Daoy (cell line): ENCODE results near the gene FTO. TPM values are rescaled to one million over a fixed set of nuclear protein-coding genes. Genes with fewer than 3 reads are reported as not detected.
A peak's percentile ranks its signal among the peaks of the same experiment; 100 is the strongest.

Source experiments
- DNase-seq: peaks from one replicate; pipeline ENCODE4 v3.0.0-alpha.2; 2015; ENCODE audit warnings: low read depth
- total RNA-seq: library from RNA; depleted of rRNA; stranded (reverse); fragments of >200 nt; shearing (Covaris generic); gene quantifications from 2 replicates; pipeline ENCODE4 v1.2.3, GENCODE V29; 2014

Gene FTO
- total RNA-seq, 1 experiment from 2014 or later, result 38.8 TPM

DNA sequence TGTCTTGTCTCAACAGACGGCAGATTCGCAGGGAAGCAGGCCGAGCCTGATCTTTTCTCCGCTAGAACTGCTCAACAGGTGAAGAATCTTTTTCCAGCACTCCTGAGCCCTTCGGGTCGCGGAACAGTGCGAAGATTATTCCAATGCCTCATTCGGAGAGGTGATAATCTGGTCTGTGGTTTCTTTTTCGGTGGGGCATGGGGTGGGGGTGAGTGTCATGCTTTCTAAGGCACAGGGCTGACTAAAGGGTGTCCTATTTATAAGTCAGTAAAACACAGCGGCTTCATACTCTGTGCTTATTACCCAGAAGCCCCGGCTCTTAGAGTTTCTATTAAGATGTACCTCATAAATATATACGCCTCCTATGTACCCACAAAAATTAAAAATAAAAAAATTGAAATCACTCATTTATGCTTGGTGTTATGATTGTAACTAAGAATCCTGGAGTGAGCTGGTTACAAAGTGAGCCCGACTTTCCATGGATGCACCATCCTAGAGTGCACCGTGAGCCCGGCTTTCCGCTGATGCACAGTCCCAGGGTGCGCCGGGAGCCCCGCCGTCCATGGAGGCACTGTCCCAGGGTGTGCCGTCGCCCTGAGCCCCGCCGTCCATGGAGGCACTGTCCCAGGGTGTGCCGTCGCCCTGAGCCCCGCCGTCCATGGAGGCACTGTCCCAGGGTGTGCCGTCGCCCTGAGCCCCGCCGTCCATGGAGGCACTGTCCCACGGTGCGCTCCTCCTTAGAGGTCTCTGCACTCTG, 417.8 kb downstream of the FTO start:
- DNase-seq, result no peak

DNA sequence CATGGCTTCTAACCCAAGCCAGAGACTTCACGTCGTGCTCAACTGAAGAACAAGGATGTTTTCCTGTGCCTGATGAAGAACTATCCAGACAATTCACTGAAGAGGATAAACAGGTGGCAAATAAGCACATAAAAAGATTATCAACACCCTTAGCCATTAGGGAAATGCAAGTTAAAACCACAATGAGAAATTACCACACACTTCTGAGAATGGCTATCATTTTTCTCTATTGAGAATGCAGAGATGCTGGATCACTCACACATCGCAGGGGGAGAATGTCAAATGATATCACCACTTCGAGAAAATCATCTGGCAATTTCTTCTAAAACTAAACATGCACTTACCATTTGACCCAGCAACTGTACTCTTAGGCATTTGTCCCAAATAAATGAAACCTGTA, 419.8 kb downstream of the FTO start:
- no peak for DNase-seq

- no peak for DNase-seq
Measured at GRCh38 chr16:54125751-54126655, 422.0 kb downstream of the FTO start.

- DNase-seq, result no peak
Measured at GRCh38 chr16:54126907-54127306, 423.0 kb downstream of the FTO start.

- DNase-seq, result no peak
Measured at GRCh38 chr16:54128629-54129234, 424.8 kb downstream of the FTO start.

DNA sequence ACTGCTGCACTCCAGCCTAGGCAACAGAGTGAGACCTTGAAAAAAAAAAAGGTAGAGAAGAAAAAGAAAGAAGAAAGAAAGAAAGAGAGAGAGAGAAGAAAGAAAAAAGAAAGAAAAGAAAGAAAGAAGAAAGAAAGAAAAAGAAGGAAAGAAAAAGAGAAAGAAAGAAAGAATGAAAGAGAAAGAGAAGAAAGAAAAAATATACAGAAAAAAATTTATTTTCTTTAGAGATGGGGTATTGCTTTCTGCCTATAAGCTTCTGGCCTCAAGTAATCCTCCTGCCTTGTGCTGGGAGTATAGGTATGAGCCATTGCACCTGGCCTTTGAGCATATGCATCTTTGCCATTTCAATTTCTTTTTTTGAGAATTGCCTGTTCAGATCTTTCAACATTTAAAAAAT, 425.9 kb downstream of the FTO start:
- no peak for DNase-seq

DNA sequence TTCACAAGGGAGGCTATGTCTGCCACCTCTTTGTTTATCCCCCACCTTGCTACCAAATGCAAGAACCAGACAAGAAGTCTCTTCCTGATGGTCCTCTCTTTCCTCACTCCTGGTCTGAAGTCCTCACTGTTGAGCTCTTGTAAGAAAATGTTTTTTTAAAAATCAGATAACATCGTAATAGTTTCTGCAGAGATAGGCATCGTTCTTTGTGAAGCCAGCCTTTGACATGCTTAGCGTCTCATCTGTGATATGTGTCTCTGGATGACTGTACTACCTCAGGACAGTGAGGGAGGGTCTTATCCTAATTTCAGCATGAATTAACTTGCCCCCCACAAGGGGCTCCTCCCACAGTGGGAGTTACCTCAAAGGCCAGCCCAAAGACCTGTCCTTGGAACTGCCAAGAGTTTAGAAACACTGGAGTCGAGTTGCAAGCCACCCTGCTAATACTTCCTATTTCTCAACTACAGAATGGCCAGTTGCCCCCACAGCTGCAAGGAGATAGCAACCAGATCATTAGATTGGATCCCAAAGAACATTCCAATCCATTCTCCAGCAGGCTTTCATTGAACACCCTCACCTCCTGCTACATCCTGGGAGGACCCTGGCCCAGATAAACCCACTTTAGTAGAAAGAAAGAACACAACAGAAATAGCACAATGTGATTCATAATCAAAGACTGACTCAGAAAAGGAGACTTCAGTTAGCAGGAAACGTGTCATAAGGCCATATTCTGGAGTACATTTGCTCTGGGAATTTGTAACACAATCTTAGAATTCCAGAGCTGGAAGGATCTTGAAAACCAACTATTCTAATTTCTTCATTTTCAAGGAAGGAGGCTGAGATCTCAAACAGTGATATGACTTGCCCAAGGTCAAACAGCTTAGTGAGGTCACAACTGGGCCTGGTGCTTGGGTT, 431.7 kb downstream of the FTO start:
- no peak for DNase-seq

DNA sequence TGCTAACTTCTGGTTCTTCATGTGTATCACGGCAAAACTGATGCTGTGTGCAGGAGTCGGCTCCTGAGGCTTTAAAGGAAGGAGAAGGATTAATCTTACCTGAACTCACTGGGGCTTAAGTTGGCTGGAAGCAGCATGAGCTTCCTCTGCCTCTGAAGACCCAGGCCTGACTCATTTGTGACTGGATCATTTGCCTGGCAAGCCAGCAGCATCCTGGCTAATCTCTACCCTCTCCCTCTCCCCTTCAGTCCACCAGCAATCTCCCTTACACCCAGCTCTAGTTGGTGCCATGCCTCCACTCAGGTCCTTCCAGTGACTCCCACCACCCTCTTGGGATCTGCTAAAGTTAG, 432.3 kb downstream of the FTO start:
- peak; percentile 48 for DNase-seq

GRCh38 chr16:54140057-54140787, 436.3 kb downstream of the FTO start:
- no peak for DNase-seq

DNA sequence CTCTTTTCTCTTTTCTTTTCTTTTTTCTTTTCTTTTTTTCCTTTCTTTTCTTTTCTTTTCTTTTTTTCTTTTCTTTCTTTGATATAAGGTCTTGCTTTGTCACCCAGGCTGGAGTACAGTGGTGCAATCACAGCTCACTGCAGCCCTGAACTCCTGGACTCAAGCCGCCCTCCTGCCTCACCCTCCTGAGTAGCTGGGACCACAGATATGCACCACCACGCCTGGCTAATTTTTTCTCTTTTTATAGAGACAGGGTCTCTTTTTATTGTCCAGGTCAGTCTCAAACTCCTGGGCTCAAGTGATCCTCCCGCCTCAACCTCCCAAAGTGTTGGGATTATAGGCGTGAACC, 436.8 kb downstream of the FTO start:
- no peak for DNase-seq

GRCh38 chr16:54142787-54143186, 438.8 kb downstream of the FTO start:
- no peak for DNase-seq

DNA sequence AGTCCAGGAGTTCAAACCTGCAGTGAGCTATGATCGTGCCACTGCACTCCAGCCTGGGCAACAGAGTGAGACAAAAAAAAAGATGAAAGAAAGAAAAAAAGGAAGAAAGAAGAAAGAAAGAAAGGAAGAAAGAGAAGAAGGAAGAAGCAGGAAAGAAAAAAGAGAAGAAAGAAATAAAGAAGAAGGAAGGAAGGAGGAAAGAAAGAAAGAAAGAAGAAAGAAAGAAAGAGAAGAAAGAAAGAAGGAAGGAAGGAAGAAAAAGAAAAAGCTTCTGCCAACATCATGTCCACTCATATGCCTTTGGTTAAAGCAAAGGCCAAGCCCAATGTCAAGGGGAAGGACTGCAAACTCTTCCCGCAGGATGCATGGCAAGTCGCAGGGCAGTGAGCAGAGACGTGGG, 439.5 kb downstream of the FTO start:
- no peak for DNase-seq

DNA sequence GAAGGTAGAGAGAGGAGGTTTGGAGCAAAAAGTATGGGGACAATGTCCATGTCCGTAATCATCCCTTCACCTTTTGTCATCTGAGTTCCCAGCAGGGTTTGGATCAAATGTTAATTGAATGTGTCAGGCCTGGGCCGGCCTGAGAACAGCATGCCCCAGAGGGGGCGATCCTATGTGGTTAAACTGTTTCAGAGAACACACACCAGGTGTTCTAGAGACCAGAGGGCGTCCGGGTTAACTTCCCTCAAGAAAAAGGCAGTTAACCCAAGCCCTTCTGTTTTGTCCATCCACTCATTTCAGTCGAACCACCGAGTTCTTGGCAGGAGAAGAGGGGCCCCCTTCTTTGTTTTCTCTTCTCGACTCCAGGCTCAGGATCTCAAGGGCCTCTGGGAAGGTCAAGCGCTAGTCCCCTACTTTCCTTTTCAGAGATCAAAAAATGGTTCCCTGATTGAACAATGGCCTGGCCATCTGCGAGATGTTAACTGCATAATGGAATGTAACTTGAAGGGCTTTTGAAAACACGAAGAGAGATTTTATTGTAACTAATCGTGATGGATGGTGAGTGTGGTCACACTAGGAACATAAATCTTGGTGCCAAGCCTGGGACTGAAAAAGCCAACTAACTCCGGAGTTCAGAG, 440.1 kb downstream of the FTO start:
- DNase-seq, result no peak

DNA sequence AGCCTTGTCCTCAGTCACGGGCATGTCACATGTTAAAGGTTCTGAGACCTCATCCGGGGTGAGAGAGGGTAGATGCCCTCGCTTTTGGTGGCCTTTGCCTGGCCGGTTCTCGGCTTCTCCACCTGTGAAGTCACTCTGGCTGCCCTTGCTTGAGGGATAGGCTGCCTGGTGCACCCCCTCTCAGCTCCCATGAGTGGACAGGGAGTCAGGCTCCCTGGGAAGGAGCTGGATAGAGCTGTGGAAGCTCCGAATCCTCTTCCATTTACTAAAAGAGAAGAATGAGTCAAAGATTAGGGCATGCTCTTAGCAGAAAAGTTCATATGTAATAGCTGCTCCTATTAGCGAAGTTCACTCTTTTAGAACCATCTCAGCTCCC, 440.6 kb downstream of the FTO start:
- no peak for DNase-seq

- DNase-seq, result no peak
Measured at GRCh38 chr16:54145881-54146280, 441.9 kb downstream of the FTO start.

DNA sequence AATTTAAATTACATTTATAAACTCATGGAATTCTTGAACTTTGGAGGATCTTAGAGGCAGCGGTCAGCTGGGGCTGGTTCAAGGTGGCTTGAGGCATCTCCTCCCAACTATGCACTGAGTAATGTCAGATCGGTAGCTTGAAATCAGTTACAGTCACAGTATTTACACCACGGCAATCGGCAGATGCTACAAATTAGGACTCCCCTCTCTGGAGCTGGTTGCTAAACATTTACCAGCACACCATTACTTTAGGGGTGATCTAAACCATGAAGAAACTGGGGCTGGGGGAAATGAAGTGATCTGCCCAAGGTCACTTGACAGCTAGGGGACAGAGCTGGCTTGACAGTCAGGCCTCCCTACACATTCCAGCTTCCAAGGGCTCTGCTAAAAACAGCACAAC, 445.0 kb downstream of the FTO start:
- no peak for DNase-seq

- no peak for DNase-seq
Measured at GRCh38 chr16:54150861-54151260, 446.9 kb downstream of the FTO start.

DNA sequence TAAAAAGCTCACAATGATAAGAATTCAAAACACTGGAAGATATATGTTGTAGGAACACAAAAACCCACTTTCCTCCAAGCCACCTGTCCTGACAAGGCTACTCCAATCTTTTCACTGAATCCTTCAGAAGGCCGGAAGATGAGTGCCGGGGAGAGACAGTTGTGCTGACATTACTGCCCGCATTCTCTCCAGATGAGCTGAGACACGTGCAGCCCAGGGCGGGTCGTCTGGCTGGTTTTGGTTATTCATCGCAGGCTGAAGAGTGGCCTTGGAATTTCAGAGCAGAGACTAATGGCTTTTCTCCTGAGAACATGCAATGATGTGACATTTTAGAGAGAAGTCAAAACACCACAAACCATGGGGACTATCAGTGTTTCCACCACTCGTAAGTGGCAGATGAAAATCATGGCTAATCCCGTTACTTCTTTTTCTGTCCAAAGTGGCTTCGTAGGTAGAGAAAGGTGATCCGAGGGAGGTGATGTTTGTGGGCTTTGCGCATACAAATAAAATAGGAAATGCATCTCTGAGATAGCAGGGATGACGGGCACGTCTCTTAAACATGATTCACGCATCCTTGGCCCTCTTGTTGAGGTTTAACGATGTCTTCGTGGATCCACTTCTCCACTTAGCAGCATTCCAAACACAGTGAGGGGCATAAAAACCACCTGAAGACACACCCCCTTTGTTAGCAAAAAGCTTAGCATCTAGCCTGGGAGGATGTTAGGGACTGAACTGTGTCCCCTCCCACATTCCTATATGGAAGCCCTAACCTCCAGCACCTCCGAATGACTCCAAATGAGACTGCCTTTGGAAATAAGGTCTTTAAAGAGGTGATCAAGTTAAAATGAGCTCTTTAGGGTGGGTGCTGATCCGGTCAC, 448.6 kb downstream of the FTO start:
- no peak for DNase-seq

- no peak for DNase-seq
Measured at GRCh38 chr16:54153240-54153934, 449.4 kb downstream of the FTO start.
